BLaER1 (cell line): Measurements from ENCODE around the gene SLC38A9.
"Not testable (repeated sequence)": the region's sequence is repeated elsewhere in the genome, so short reads cannot be mapped to it uniquely, and the experiment has no call there.

Experiments used
- H3K27ac ChIP-seq: shearing (Covaris generic); formaldehyde crosslinking; 2 replicates; pipeline ENCODE4 v1.8.1; 2022
- H3K27me3 ChIP-seq: shearing (Covaris generic); formaldehyde crosslinking; 2 replicates; pipeline ENCODE4 v1.8.1; 2022
- H3K36me3 ChIP-seq: shearing (Covaris generic); formaldehyde crosslinking; 2 replicates; pipeline ENCODE4 v1.8.1; 2022
- H3K4me1 ChIP-seq: shearing (Covaris generic); formaldehyde crosslinking; 2 replicates; pipeline ENCODE4 v1.8.1; 2022
- H3K4me2 ChIP-seq: shearing (Covaris generic); formaldehyde crosslinking; 2 replicates; pipeline ENCODE4 v1.8.1; 2022
- H3K4me3 ChIP-seq: shearing (Covaris generic); formaldehyde crosslinking; 2 replicates; pipeline ENCODE4 v1.8.1; 2022
- H3K9ac ChIP-seq: shearing (Covaris generic); formaldehyde crosslinking; 2 replicates; pipeline ENCODE4 v1.8.1; 2022
- H3K9me3 ChIP-seq: shearing (Covaris generic); formaldehyde crosslinking; 2 replicates; pipeline ENCODE4 v1.8.1; 2022
- H4K20me1 ChIP-seq: shearing (Covaris generic); formaldehyde crosslinking; 2 replicates; pipeline ENCODE4 v1.8.1; 2022
- Cebpa-rat ChIP-seq: shearing (Covaris generic); IDR thresholded peaks from 2 replicates; pipeline ENCODE4 v1.8.1; 2022

Gene SLC38A9

GRCh38 chr5:55622460-55622859 is 89.7 kb downstream of the SLC38A9 start:
- H3K36me3 ChIP-seq: peaks cover 8% of the 10 kb centered on the region; the same call in 1 of the 2 replicates

GRCh38 chr5:55621229-55621628 is 90.9 kb downstream of the SLC38A9 start:
- Histone ChIP-seq H3K4me1 (no peaks in the 10 kb centered on the region), H4K20me1 (no peaks in the 10 kb centered on the region), H3K4me3 (no peak overlapping the region), H3K27ac (no peak overlapping the region), H3K27me3 (no peaks in the 10 kb centered on the region), H3K9me3 (no peaks in the 10 kb centered on the region), H3K36me3 (peaks cover 8% of the 10 kb centered on the region; the same call in 1 of the 2 replicates), H3K9ac (no peak overlapping the region), H3K4me2 (no peak overlapping the region)
- TF ChIP-seq Cebpa-rat: no peak

More at GRCh38 chr5:55622460-55622859, 89.7 kb downstream of the SLC38A9 start:
- Histone ChIP-seq H3K9me3 (no peaks in the 10 kb centered on the region), H3K9ac (no peak overlapping the region), H3K27ac (no peak overlapping the region), H3K4me1 (no peaks in the 10 kb centered on the region), H3K4me3 (no peak overlapping the region), H3K27me3 (no peaks in the 10 kb centered on the region), H3K4me2 (no peak overlapping the region), H4K20me1 (no peaks in the 10 kb centered on the region)
- no peak for TF ChIP-seq Cebpa-rat

- Histone ChIP-seq H3K27ac (no peak overlapping the region), H3K4me3 (no peak overlapping the region), H3K4me1 (no peaks in the 10 kb centered on the region), H3K9me3 (no peaks in the 10 kb centered on the region), H4K20me1 (no peaks in the 10 kb centered on the region), H3K36me3 (peaks cover 8% of the 10 kb centered on the region; the same call in 1 of the 2 replicates), H3K4me2 (no peak overlapping the region), H3K27me3 (no peaks in the 10 kb centered on the region), H3K9ac (no peak overlapping the region)
- no peak for TF ChIP-seq Cebpa-rat
Observed at GRCh38 chr5:55620766-55621160, 91.4 kb downstream of the SLC38A9 start.

GRCh38 chr5:55620009-55620765 is 91.9 kb downstream of the SLC38A9 start:
- H3K9me3 ChIP-seq: no peaks in the 10 kb centered on the region

GRCh38 chr5:55618318-55618717 is 93.8 kb downstream of the SLC38A9 start:
- Histone ChIP-seq H3K27ac (no peak overlapping the region), H3K4me1 (no peaks in the 10 kb centered on the region), H3K4me2 (no peak overlapping the region), H3K36me3 (no peaks in the 10 kb centered on the region), H3K4me3 (no peak overlapping the region), H3K27me3 (no peaks in the 10 kb centered on the region), H3K9me3 (peaks cover 15% of the 10 kb centered on the region), H4K20me1 (no peaks in the 10 kb centered on the region), H3K9ac (no peak overlapping the region)
- TF ChIP-seq Cebpa-rat: no peak

More at GRCh38 chr5:55620009-55620765, 91.9 kb downstream of the SLC38A9 start:
- Histone ChIP-seq H3K27me3 (no peaks in the 10 kb centered on the region), H3K4me1 (no peaks in the 10 kb centered on the region), H3K36me3 (peaks cover 3% of the 10 kb centered on the region; the same call in 1 of the 2 replicates), H4K20me1 (no peaks in the 10 kb centered on the region), H3K4me2 (no peak overlapping the region), H3K9ac (no peak overlapping the region), H3K27ac (no peak overlapping the region), H3K4me3 (no peak overlapping the region)
- TF ChIP-seq Cebpa-rat: no peak

- Histone ChIP-seq H3K27ac (no peak overlapping the region), H3K4me1 (no peaks in the 10 kb centered on the region), H3K9ac (no peak overlapping the region), H3K9me3 (peaks cover 22% of the 10 kb centered on the region), H3K36me3 (no peaks in the 10 kb centered on the region), H3K4me2 (no peak overlapping the region), H3K27me3 (no peaks in the 10 kb centered on the region), H4K20me1 (no peaks in the 10 kb centered on the region), H3K4me3 (no peak overlapping the region)
- TF ChIP-seq Cebpa-rat: no peak
Observed at GRCh38 chr5:55613112-55613868, 98.8 kb downstream of the SLC38A9 start.

GRCh38 chr5:55610542-55610941 is 101.6 kb downstream of the SLC38A9 start:
- H3K36me3 ChIP-seq: no peaks in the 10 kb centered on the region
- H3K9me3 ChIP-seq: peaks cover 22% of the 10 kb centered on the region
- H3K4me1 ChIP-seq: no peaks in the 10 kb centered on the region
- no peak overlapping the region for H3K4me2 ChIP-seq
- no peaks in the 10 kb centered on the region for H3K27me3 ChIP-seq
- H3K27ac ChIP-seq: no peak overlapping the region
- no peak overlapping the region for H3K9ac ChIP-seq
- TF ChIP-seq Cebpa-rat: no peak
- H3K4me3 ChIP-seq: no peak overlapping the region
- H4K20me1 ChIP-seq: no peaks in the 10 kb centered on the region

- no peak overlapping the region for H3K27ac ChIP-seq
Observed at GRCh38 chr5:55609413-55609812, 102.7 kb downstream of the SLC38A9 start.

GRCh38 chr5:55608595-55609349 is 103.4 kb downstream of the SLC38A9 start:
- TF ChIP-seq Cebpa-rat: no peak
- Histone ChIP-seq H3K9me3 (peaks cover 11% of the 10 kb centered on the region), H3K36me3 (no peaks in the 10 kb centered on the region), H3K4me3 (no peak overlapping the region), H4K20me1 (no peaks in the 10 kb centered on the region), H3K27ac (no peak overlapping the region), H3K4me1 (no peaks in the 10 kb centered on the region), H3K9ac (no peak overlapping the region), H3K27me3 (no peaks in the 10 kb centered on the region), H3K4me2 (no peak overlapping the region)

More at GRCh38 chr5:55609413-55609812, 102.7 kb downstream of the SLC38A9 start:
- Histone ChIP-seq H4K20me1 (no peaks in the 10 kb centered on the region), H3K4me1 (no peaks in the 10 kb centered on the region), H3K36me3 (no peaks in the 10 kb centered on the region), H3K9me3 (peaks cover 18% of the 10 kb centered on the region), H3K4me2 (no peak overlapping the region), H3K9ac (no peak overlapping the region), H3K27me3 (no peaks in the 10 kb centered on the region), H3K4me3 (no peak overlapping the region)
- TF ChIP-seq Cebpa-rat: no peak

- H3K27ac ChIP-seq, H3K36me3 ChIP-seq, H3K9me3 ChIP-seq, H3K4me2 ChIP-seq, H3K27me3 ChIP-seq, H3K9ac ChIP-seq, H3K4me1 ChIP-seq, H4K20me1 ChIP-seq, H3K4me3 ChIP-seq: not testable (repeated sequence)
Observed at GRCh38 chr5:55607309-55607708, 104.8 kb downstream of the SLC38A9 start.
